ENCODE results near the gene ACOX3.

Gene ACOX3

DNA sequence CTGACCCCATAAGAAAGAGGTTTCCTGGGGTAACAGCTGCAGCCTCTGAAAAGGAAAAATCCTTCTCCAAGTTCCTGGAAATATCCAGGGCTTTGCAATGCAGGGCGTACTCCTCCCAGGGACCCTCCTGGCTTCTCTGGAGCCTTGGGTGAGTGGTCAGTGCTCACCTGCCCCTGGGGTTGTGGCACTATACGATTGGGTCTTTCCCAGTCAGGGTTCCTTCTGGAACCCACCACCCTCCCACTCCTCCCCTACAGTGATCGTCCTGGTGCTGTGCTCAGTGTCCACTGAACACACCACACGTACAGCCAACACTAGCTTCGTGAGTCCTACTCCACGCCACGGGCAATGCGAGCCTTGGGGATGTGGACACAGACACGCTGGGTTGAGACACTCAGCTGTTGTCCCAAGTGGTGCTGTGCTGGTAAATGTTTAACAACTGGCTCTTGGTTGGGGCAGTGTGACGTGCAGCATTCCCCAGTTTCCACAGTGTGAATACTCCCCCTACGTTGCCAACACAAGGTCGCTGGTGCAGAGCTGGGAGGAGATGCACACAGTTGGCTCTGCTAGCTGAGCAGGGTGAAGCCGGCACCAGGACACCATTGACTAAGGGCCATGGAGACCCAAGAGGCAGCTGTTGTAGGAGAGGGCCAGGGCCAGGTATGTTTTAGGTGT is 105.6 kb downstream of the ACOX3 start:
- no peak for DNase-seq

DNA sequence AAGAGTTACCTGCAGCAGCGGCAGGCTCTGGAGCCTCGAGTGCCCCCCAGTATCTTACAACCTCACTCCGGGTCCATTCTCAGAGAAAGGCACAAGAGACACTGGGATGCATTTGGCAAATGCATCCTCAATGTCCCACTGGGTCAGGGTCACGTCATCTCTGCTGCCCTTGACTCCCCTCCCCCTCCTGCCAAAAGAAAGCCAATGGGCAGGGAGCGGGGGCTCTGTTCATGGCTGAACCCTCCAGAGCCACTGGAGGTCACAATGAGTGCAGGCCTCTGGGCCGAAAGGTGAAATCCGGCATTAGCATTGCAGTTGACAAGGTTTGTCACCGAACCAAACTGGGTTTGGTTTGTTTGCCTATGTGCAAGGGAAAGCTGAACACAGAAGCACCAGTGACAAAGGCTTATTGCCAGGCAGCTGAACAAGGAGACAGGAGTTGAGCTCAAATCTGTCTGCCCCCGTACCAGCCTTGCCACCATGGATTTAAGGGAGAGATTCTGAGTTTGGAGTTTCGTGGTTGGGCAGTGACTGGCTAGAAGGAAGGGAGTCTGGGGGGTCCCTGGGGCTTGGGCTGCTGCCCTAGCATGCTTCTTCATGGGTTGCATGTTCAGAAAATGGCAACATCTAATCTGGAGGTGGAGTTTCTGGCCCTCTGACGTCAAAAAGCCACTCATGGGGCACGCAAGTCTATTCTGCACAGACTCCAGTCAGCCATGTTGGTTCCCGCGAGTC is 106.6 kb downstream of the ACOX3 start:
- DNase-seq, result no peak

DNA sequence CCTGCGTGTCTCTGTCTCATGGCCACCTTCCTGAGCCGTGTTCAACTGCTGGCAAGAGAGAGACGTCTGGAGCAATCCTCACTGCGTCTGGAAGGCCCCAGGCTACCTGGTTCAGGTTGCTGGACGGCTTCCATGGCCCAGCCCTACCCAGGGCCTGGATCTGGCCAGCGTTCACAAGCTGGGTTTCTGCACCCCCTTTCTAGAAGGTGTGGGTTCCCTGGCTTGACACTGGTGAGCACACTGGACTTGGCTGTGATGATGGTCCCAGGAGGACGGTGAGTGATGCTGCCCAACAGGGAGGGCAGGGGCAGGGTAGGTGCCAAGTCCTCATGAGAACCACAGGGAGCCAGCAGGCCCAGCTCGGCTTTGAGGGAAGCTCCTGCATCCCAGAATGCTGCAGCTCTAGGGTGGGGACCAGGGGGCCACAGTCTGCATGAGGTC is 107.6 kb downstream of the ACOX3 start:
- no peak for DNase-seq

DNA sequence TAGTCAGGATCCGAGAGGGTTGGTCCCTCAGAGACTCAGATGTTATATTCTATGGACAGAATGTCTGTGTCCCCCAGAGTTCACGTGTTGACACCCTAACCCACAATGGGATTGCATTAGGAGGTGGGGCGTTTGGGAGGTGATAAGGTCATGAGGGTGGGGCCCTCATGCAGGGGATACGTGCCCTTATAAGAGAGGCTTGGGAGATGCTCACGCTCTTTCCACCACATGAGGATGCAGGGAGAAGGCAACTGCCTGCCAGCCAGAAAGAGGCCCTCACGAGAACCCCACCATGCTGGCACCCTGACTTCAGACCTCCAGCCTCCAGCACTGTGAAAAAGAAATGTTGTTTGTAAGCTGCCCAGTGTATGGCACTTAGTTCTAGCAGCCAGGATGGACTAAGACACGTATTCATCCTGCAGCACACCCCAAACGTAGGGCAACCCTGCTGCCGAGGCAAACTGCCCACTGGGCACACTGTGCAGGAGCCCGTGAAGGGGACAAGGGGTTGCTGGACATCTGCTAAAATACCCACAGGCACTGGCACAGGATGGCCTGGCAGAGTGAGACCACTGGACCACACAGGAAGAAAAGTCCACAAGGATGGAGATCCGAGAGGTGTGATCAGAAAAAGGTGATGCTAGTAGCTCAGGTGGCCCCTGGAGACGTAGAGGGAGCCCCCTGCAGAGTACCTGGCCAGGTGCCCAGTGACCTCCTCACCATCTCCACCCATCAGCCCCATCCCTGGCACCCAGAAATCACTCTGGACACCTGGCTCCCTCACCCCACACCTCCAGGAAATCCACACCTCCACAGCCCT is 108.3 kb downstream of the ACOX3 start:
- DNase-seq, result no peak

DNA sequence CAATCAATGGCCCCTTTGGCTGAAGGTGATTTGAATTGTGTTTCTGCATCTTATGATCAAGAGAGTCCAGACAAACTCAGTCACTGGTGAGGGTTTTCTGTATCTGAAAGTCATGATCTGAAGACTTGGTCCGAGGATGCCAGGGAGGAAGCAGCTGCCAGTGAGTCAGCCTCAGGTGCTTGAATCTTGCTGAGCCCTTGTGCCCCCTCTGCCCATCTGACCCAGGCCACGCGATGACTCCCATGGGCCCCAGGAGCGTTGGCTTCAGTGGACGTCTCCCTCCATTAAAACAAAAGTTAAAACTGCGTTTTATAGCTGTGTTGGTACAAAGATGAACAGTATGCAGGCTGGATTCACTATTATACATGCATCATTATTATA is 109.0 kb downstream of the ACOX3 start:
- no peak for DNase-seq

DNA sequence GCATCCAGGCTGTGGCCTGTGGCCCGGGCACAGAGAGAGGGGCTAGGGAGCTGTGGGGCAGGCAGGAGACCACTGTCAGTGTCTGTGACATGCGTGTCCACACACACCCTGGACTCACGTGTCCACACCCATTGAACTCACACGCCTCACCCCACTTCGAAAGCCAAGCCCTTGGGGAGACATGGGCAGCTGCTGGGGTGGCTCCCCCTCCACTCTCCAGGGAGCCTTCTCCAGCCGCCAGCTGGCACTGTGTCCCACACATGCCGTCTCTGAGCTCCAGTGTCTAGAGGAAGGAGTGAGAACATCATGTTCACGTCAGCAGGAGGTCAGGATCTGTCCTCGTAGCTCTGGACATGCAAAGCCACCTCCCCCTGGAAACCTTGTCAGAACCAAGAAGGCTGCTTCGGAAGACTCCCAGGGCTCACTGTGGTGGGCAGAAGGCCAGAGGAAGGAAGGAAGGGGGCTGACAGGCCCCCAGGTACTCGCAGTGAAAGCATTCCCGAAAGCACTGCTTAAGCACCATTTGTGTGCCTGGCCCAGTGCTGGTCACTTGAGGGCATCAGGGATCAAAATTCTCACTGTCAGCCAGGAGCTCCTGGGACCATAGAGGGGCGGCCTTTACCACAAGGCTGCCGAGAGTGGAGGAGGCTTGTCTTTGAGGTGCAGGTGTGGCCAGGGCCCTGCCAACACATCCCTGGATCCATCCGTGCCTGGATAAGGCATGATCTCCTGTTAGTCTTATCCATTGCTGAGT is 109.5 kb downstream of the ACOX3 start:
- DNase-seq, result no peak

DNA sequence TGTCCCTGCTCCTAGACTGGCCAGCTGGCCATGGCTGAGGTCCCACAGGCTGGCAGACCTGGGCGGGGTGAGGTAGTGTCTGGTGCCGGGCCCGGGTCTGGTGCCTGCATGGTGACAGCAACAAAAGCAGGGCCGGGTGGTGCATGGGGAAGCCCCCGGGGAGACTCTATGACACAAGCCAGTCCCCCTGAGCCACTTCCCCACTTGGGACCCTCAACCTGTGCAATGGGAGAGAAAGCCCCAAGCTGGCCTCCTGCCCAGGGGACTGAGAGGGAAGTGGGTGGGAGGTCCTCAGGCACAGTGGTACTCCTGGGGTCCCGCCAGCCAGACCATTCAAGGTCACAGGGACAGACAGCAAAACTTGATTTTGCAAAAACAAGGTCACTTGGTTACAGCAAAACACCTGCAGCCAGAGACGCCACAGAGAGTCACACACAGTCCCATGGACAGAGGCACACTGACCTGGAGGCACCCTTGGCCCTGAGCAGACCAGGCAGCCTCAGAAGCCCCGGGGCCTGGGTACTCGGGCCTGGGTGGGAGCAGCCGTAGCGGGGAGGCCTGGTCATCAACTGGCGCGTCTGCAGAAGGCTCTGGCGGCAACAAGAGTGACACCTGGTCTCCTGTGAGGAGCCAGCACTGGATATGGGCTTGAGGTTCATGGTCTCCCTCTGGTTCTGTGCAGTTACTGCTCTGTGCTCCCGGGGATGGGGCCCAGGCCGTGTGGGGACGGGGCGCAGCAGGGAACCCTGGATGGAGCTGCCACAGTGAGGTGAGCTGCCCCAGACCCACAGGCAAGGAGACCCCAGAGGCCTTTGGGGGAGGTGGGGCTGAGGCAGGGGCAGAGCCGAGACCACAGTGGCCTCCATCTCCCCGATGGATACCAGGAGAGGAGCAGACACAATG is 110.4 kb downstream of the ACOX3 start:
- DNase-seq, result no peak

DNA sequence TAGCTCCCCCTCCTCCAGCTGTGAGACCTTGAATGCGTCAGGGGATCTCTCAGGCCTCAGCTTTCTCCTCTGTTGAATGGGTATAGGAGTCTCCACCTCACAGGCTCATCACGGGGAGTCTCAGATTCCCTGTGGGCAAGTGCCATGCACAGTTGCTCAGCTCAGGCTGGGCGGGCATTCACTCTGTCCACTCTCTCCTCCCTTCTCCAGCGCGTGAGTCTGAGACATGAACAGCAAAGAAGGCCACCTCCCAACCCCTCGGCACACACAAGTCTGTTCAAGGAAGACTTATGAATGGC is 111.0 kb downstream of the ACOX3 start:
- no peak for DNase-seq

DNA sequence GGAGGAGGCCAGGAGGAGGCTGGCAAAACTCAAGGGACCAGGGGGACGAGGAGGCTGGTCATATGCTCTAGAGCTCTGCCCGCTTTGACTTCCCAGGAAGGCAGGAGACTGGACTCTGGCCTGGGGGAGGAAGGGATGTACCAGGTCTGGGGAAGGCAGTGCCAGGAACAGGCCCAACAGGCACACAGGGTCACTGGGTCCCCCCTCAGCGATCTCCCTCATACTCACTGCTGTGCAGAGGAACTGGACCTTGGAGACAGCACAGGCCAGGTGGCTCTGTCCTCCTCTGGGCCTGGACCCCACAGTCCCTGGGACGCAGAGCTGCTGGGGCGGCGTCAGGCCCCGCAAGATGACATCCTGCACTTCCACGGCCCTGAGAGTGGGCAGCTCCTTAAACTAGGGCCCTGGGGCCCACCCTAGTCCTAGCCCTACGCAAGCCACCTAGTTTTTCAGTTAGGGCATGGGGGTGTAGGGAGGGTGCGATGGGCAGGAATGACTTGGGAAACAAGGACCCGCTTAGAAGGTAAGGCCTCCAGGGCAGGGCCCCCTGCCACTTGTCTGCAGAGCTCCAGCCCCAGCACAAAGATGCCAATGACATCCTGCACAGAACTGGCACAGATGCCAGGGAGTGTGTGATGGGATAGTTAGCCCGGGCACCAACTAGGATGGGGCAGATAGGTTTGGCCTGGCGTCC is 111.5 kb downstream of the ACOX3 start:
- no peak for DNase-seq

DNA sequence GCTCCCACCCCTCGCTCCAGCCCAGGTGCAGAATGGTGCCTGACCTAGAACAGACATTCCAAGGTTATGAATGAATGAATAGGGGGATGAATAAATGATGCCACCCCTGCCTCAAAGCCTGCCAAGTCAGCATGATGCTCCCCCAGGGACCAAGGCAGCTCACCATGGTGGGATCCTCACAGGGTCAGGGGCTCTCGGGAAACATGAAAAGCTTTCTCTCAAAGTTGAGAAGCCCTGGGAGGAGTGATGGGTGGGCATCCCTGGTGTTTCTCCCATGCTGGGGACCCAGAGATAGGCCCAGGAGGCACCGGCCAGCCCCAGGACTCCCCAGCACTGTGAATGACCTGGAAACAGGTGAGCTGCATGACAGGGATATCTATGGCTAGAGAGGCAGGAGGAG is 112.1 kb downstream of the ACOX3 start:
- DNase-seq, result no peak

DNA sequence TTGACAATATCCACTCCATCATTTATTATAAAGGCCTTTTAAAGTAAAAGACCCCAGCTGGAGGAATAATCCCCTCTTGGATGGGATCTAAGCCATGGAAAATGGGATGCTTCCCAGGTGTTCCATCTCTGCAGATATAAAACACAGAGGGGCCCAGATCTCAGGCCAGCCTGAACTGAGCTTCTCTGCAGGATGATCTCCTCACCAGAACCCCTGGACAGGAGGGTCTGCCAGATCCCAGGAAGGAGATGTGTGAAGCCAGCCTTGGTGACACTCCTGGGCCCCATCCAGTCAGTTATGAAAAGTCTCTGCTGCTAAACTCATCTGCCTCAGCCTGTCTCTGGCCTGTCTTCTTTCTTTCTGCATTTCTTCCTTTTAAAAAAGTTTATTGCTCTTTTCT is 114.3 kb downstream of the ACOX3 start:
- DNase-seq, result no peak

DNA sequence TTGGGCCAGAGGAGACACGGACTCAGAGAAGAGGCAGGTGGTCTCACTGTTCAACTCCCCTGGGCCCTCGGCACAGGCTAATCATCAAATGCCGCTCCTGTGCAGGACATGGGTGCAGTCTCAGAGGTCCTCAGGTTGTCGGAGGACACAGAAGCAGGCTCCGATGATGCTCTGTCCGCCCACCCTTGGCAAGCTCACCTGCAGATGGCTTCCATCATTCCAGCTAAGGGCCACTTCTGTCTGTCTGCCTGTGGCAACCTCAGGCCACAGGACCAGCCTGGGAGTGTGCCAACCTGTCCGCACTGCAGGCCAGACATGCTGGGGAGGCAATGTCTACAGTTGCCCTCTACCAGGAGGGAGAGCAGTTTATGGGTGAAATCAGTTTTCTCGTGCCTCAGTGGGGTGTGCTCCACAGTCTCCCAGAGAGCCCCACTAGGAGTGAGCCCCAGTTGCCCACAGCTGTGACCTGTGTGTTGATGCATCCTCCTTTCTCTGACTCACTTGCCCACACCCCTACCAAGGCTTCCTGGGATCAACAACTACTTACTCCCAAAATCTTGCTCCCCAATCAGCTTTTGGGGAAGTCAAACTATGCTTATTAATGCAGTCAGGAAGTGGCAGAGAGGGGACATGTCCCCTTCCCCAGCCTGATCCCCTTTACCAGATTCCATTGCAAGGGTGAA is 115.1 kb downstream of the ACOX3 start:
- no peak for DNase-seq

DNA sequence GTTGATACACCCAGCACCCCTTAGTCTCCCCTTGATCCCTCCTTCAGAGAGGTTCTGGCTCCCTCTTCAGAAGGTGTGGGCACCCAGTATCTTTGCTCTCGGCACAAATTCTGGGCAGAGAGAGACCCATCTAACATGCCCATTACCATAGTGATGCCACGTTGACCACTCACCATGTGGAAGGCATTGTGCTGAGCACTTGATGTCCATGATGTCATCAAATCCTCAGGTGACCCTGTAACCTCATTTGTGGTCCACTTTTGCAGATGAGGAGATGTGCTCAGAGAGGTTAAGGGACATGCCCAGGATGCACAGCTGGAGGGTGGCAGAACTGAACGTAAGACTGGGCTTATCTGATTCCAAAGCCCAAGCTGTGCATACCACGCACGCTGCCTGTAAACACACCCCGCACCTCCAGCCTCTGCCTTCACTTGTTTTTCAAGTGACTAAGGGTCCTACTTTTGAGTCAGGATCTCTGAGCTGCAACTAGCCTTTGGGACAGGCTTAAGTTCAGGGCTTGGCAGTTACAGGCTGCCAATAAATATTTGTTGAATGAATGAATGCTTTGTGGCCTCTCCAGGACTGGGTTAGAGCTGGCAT is 115.8 kb downstream of the ACOX3 start:
- DNase-seq, result no peak

DNA sequence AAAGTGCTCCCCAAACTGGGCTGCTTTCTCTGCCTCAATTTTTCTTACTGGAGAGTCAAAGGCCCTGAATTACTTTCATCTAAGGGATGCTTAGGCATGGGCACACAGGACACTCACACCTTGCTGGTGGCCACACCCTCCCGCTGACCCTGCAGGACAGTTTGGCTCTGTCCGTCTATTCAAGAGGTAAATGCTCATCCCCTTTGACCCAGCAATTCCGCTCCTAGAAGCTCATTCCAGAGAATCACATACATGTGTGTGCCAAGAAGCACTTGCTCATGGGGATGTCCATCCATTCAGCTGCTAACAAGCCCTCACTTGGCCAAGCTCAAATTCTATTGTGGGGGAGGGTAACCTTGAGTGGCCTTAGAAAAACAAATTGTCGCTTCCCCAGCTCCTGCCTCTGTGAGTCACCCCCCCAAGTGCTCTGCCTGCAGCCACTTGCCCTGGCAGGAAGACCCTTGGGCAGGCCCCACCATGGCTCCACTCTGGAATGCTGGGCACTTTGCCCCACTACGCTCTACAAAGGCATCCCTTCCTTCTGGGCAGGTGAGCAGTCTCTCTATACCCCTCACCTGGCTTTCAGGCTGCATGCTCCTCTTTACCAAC is 116.5 kb downstream of the ACOX3 start:
- DNase-seq, result no peak

DNA sequence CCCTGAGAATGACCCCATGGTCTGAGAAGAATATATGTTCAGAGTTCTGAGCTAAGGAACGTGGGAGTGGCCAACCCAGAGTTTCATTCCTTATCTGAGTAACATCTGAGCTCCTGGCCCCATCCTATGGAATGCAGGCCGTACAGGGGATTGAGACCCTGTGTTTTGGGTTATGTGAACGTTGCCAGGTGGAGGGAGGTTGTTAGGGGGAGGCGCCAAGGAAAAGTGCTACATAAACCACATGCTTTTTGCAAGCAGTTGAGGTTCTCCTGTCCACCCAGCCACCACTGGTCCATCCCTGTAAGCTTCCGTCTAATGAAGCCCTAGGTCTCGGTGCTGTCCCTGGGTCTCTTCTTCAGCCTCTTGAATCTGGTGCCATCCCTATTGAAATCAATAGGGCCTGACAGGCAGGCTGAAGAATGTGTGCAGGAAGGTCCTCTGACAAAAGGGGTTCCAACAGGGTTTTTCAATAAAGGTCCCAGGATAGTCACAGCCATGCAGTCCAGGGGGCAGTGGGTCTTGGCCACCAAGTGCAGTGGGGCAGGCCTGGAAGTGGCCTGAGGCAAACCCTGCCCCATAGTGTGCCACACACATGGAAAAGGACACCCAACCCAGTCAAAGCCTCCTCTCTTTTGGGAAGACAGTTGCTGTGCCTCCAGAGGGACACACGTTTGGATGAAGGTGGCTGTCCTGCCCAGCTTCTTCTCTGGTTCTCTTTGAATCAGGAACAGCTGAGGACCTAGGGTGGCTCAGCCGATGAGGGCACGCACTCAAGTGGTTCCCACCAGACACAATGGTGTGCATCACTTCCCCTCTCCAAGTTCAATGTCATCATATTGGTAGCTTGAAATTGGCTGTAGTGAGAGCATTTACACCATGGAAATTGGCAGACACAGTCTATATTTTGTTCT is 117.5 kb downstream of the ACOX3 start:
- DNase-seq, result no peak

DNA sequence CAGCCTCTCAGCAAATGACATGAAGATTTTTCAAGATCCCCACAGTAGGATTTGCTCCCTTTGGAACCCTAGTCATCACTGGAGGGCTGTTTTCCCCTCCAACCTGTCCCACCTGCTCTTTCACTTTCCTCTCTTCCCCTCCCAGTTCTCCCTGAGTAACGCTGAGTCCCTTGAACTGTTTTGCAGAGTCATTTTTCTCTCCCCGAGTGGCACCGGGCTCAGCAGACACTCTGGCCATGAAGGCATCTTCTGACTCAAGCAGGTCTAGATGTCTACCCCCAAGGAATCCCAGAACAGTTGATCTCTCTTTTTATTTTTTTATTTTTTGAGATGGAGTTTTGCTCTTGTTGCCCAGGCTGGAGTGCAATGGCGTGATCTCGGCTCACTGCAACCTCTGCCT is 118.8 kb downstream of the ACOX3 start:
- DNase-seq, result no peak

DNA sequence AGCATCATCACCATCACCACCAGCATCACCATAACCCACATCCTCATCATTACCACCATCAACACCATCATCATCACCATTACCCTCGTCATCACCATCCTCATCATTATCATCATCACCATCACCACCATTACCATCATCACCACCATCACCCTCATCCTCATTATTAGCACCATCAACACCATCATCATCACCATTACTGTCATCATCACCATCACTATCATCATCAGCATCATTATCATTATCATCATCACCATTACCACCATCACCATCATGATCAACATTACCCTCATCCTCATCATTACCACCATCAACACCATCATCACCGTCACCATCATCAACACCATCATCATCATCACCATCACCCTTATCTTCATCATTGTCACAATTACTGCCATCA is 119.3 kb downstream of the ACOX3 start:
- no peak for DNase-seq

DNA sequence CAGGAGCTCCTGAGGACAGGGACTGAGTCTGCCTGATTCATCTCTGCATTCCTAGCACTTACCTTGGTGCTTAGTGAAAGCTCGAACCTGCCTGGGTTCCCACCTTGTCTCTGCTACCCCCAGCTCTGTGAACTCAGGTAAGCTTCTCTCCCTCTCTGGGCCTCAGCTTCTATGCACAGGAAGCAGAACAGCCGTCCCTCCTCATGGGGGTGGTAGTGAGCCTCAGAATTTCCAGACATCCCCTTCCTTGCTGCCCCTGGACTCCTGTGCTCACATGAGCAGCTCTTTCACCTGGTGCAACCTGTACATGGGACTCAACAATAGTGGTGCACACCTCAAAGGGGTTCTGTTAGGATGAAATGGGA is 120.2 kb downstream of the ACOX3 start:
- DNase-seq, result no peak

DNA sequence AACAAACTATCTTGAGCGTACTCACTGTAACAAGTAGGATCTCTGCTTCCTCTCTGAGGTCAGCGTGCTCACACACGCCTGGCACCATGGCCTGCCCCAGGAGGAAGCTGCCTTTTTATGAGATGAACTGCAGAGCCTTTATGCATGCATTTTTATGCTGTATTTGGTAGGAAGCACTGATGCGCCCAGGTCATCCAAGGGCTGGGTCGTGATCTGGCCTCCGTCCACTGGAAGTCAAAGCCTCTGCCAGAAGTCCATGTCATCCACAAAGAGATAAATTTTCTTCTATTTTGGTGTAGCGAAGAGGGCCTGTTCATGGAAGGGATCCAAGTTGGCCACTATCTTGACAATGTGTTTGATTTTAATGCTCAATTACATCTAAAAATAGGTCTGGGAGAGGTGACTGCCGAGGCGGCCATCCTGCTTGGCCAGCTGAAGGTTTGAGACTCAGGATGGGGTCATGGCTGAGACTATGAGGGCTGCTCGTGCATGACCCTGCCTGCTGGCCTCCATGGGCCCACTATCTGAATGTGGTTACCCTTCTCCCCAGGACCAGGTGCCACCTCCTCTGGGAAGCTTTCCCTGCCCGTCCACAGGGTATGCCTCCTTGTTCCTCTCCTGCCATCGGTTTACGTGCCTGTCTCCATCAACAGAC is 120.7 kb downstream of the ACOX3 start:
- no peak for DNase-seq

All from CD4-positive, alpha-beta T cell treated with Interleukin-17A for 4 hours (primary cell).